Muscle of arm (tissue), 14 donors: Measurements from ENCODE around the gene BOLA2. TPM values are rescaled to one million over a fixed set of nuclear protein-coding genes. Genes with fewer than 3 reads are reported as not detected.
"Not testable (repeated sequence)": the region's sequence is repeated elsewhere in the genome, so short reads cannot be mapped to it uniquely, and the experiment has no call there.

ENCODE experiments used
- DNase-seq: peaks from one replicate; pipeline ENCODE4 v3.0.0-alpha.2; 2013
- long read RNA-seq, 11 donors: transcript quantifications; one replicate each; lab custom pipeline, GENCODE V29; 2026
- polyA plus RNA-seq, 12 donors: library from polyadenylated mRNA; unstranded; fragments of 120-200 nt; gene quantifications; one replicate each; pipeline ENCODE4 v1.2.1, GENCODE V29; 2013; ENCODE audit not compliant: insufficient read length in 12 of 12

Gene BOLA2
- polyA plus RNA-seq = 1 to 10 TPM in 10 of 12 donors, not detected in 2; 2.4 to 7.9 (median 4.6) TPM
- long read RNA-seq, donor 1, transcript BOLA2-201 (3 exons, 1,012 nt) = major isoform, 38 of 38 reads
- long read RNA-seq, donor 1, partial matches to known transcripts = 0 of 38 reads
- long read RNA-seq, donor 1, other reads (novel, unspliced or antisense) = 0 of 38 reads
- long read RNA-seq, donor 2, transcript BOLA2-201 (3 exons, 1,012 nt) = major isoform, 14 of 48 reads
- long read RNA-seq, donor 2, partial matches to known transcripts = 21 of 48 reads
- long read RNA-seq, donor 2, other reads (novel, unspliced or antisense) = 13 of 48 reads
- long read RNA-seq, donor 3, transcript BOLA2-201 (3 exons, 1,012 nt) = major isoform, 11 of 18 reads
- long read RNA-seq, donor 3, partial matches to known transcripts = 0 of 18 reads
- long read RNA-seq, donor 3, other reads (novel, unspliced or antisense) = 7 of 18 reads
- long read RNA-seq, donor 4, partial matches to known transcripts = 0 of 3 reads
- long read RNA-seq, donor 4, other reads (novel, unspliced or antisense) = 0 of 3 reads
- long read RNA-seq, donor 5, transcript BOLA2-201 (3 exons, 1,012 nt) = major isoform, 24 of 24 reads
- long read RNA-seq, donor 5, partial matches to known transcripts = 0 of 24 reads
- long read RNA-seq, donor 5, other reads (novel, unspliced or antisense) = 0 of 24 reads
- long read RNA-seq, donor 6, transcript BOLA2-201 (3 exons, 1,012 nt) = major isoform, 13 of 13 reads
- long read RNA-seq, donor 6, partial matches to known transcripts = 0 of 13 reads
- long read RNA-seq, donor 6, other reads (novel, unspliced or antisense) = 0 of 13 reads
- long read RNA-seq, donor 7, transcript BOLA2-201 (3 exons, 1,012 nt) = major isoform, 10 of 10 reads
- long read RNA-seq, donor 7, partial matches to known transcripts = 0 of 10 reads
- long read RNA-seq, donor 7, other reads (novel, unspliced or antisense) = 0 of 10 reads
- long read RNA-seq, donor 8, transcript BOLA2-201 (3 exons, 1,012 nt) = major isoform, 13 of 13 reads
- long read RNA-seq, donor 8, partial matches to known transcripts = 0 of 13 reads
- long read RNA-seq, donor 8, other reads (novel, unspliced or antisense) = 0 of 13 reads
- long read RNA-seq, donor 9, transcript BOLA2-201 (3 exons, 1,012 nt) = major isoform, 14 of 14 reads
- long read RNA-seq, donor 9, partial matches to known transcripts = 0 of 14 reads
- long read RNA-seq, donor 9, other reads (novel, unspliced or antisense) = 0 of 14 reads
- long read RNA-seq, donor 10, transcript BOLA2-201 (3 exons, 1,012 nt) = major isoform, 14 of 14 reads
- long read RNA-seq, donor 10, partial matches to known transcripts = 0 of 14 reads
- long read RNA-seq, donor 10, other reads (novel, unspliced or antisense) = 0 of 14 reads
- long read RNA-seq, donor 11, transcript BOLA2-201 (3 exons, 1,012 nt) = major isoform, 21 of 21 reads
- long read RNA-seq, donor 11, partial matches to known transcripts = 0 of 21 reads
- long read RNA-seq, donor 11, other reads (novel, unspliced or antisense) = 0 of 21 reads

- DNase-seq = not testable (repeated sequence)
Observed at GRCh38 chr16:29454269-29454668, at the start of gene BOLA2, which contains the start of gene SLX1B. BOLA2 (minus strand) TSS chr16:29454351; CDS start chr16:29454253, 98 bp downstream. SLX1B (plus strand) TSS chr16:29454533.

GRCh38 chr16:29482276-29482675 lies 28.1 kb upstream of the BOLA2 start:
- not testable (repeated sequence) for DNase-seq

DNA sequence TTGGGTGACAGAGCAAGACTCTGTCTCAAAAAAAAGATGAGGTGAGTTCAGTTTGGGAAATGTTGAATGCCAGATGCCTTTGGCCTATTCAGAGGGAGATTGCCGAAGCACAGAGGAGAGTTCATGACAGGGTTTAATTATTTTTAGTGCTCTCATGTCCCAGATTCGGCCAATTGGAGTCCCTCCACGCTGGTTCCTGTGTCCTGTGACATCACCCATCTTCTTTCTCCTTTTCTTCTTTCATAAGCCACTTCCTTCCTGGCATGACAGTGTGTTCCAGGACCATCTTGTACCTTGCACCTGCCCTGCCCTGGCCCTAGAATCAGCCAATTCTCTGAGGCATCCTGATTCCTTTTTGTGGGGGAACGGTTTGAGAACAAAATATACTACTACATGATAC lies 17.9 kb upstream of the BOLA2 start:
- not testable (repeated sequence) for DNase-seq

DNA sequence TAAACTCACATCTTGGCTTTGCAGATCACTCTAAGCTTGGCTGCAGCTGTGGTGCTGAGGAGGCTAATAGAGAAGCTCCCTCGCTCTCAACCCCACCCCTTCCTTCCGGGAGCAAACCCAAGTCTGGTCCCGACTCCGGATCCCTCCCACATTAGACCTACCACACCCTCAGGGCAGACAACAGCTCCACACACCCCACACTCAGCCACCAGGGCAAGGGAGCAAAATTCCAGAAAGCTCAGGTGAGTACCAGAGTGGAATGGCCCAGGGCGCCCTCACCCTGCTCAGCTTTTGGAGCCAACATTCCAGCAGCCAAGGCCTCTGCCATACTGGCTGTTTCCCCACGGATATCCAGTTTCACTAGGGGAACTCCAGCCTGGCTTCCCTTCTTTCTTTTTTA lies 15.5 kb upstream of the BOLA2 start:
- DNase-seq = not testable (repeated sequence)

DNA sequence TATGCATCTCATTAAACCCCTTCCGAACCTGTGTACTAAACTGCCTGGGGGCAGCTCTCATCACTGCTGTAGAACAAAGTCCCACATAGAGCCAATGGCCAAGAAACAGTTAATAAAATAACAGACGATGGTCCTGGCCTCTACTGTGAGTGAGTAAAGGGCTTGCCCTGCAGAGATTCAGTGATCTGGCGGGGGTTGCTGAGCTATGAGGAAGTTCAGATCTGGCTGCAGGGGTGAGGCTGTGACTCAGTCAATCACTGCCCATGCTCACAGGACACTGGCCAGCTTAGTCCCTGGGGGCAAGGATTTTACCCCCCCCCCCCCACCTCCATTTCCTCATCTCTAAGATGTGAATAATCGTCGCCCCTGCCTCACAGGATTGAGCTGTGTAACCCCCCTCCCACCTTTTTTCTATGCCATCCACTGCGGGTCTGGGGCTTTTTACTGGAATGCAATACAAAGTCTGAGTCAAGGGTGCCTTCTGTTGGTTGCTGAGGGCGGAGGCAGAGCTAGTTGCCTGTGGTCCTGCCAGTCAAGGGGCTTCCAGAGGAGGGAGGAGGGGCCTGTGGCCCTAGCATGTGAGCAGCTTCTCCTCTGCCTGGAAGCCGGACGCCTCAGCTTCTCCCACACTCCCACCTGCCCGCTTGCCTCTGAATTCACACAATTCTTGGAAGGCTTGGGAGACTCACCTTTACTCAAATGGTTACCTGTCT lies 13.7 kb upstream of the BOLA2 start:
- not testable (repeated sequence) for DNase-seq

DNA sequence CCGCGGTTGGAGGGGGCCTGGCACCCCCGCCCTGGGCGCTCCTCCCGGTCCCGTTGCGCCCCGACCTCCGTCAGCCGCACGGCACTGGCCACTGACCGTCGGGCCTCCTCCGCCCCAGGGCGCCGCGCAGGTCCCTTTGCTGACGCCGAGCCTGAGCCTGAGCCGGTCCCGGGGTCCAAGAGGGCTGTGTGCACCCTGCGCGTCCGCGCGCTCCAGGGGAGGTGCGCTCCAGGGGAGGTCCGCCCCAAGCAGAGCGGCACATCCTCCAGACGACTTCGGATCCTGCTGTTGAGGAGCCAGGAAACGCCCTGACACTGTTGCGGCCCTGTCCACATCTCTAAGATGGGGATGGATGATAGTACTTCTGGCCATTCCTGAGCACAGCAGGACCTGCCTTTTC lies 12.8 kb upstream of the BOLA2 start:
- not testable (repeated sequence) for DNase-seq

- not testable (repeated sequence) for DNase-seq
Observed at GRCh38 chr16:29465985-29466824, 12.1 kb upstream of the BOLA2 start.

GRCh38 chr16:29460647-29461030 lies 6.5 kb upstream of the BOLA2 start:
- not testable (repeated sequence) for DNase-seq

DNA sequence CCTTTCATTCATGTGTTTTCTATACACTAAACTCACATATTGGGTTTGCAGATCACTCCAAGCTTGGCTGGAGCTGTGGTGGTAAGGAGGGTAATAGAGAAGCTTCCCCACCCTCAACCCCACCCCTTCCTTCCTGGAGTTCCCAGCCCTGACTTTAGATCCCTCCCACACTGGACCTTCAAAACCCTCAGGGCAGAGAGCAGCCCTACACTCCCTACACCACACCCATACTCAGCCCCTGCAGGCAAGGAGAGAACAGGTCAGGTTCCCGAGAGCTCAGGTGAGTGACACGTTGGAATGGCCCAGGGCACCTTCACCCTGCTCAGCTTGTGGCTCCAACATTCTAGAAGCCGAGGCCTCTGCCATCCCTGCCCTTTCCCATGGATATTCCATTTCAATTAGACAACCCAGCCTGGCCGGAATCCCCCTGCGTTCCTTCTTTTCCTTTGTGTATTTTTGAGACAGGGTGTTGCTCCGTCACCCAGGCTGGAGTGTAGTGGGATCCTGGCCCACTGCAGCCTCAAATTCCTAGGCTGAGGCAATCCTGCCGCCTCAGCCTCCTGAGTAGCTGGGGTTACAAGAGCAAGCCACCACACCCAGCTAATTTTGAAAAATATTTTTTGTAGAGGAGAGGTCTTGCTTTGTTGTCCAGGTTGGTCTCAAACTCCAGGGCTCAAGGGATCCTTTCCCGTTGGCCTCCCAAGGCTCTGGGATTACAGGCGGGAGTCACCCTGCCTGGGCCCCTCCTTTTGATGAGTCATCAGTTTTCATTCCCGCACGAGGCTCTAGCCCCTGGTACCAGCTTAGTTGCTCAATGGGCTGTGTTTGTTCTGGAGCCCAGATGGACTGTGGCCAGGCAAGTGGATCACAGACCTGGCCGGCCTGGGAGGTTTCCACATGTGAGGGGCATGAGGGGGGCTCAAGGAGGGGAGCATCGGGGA lies 5.8 kb upstream of the BOLA2 start, which contains the start of gene SULT1A4:
Gene SULT1A4, plus strand, starts transcription at position 208 of the 941 bp plus-strand sequence. CDS start 1,473 bp downstream, outside the sequence.
- not testable (repeated sequence) for DNase-seq

DNA sequence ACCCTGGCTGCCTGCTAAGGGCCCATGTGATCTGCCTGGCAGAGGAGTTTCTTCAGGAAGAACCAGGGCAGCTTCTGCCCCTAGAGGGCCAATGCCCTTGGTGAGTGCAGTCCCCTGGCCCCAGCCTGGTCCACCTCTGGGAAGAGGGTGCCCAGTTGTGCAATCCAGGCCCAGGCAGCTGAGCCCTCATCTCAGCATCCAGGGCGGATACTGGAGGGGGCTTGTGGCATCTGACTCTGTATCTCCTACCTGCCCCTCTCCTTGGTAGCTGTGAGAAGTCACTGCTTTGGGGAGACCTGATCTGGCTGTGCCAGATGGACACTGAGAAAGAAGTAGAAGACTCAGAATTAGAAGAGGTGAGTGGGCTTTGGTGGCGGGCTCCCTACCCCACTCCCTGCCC lies 3.5 kb upstream of the BOLA2 start:
- DNase-seq = not testable (repeated sequence)

- DNase-seq = not testable (repeated sequence)
Observed at GRCh38 chr16:29454828-29455227, 677 bp upstream of the BOLA2 start.

DNA sequence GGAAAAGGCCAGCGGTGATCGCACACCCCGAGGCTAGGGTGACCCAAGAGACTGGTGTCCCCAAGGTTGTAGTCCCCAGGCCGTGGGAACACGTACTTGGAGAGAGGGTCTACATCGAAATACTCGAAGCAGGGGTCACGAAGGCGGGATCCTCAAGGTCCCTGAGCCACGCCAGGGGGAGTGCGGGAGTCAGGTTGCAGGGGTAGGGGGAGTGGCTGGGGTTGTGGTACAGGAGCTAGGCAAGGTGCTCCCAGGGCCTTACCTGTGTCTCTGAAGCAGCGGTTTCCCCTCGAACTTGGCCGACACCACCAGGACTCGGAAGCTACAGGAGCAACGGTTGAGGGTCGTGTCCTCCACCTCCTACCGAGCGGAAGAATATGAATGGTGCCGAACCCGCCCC lies 397 bp downstream of the BOLA2 start:
- DNase-seq = not testable (repeated sequence)

- not testable (repeated sequence) for DNase-seq
Observed at GRCh38 chr16:29425390-29425789, 28.8 kb downstream of the BOLA2 start.

- not testable (repeated sequence) for DNase-seq
Observed at GRCh38 chr16:29423587-29423986, 30.6 kb downstream of the BOLA2 start.

GRCh38 chr16:29405249-29405648 lies 48.9 kb downstream of the BOLA2 start:
- not testable (repeated sequence) for DNase-seq
